H1 (cell line): Measurements from ENCODE around the gene PLGRKT. TPM values are rescaled to one million over a fixed set of nuclear protein-coding genes. Genes with fewer than 3 reads are reported as not detected.

Experiments used
- CTCF ChIA-PET: fragments of 300-600 bp; sonication (Branson Sonifier 250); formaldehyde crosslinking; loops from one replicate; lab custom pipeline; 2021; ENCODE audit not compliant: partially characterized antibody; lab: Charles Lee
- POLR2A ChIA-PET: fragments of 300-600 bp; sonication (Branson Sonifier 250); formaldehyde crosslinking; loops from one replicate; lab custom pipeline; 2021; ENCODE audit warnings: inconsistent platforms; ENCODE audit not compliant: partially characterized antibody; lab: Charles Lee
- DNase-seq, 2 experiments: peaks; one replicate each; pipeline versions ENCODE4 v3.0.0 to v3.0.0-alpha.2; 2010 to 2022; ENCODE audit warnings: low spot score in 2 of 2, low read depth in 1 of 2, mixed read lengths in 1 of 2
- FAIRE-seq: peaks from 2 replicates; lab custom pipeline; 2011; peaks lifted over from hg19 to GRCh38; lab: Jason Lieb, UNC
- H2AFZ ChIP-seq: 2 replicates; pipeline ENCODE4 v1.8.1; 2012; ENCODE audit warnings: low read length, inconsistent platforms
- H2AK5ac ChIP-seq: 2 replicates; pipeline ENCODE4 v1.6.1; 2013; ENCODE audit warnings: low read depth, low read length
- H2BK120ac ChIP-seq: replicated peaks from 2 replicates; pipeline ENCODE3; 2013; ENCODE audit warnings: low read depth, low read length, inconsistent platforms
- H2BK12ac ChIP-seq: 2 replicates; pipeline ENCODE4 v1.6.1; 2013; ENCODE audit warnings: low read depth, low read length
- H2BK15ac ChIP-seq: 2 replicates; pipeline ENCODE4 v1.6.1; 2013; ENCODE audit warnings: low read length
- H2BK20ac ChIP-seq: 2 replicates; pipeline ENCODE4 v1.6.1; 2013; ENCODE audit warnings: low read length
- H2BK5ac ChIP-seq: 2 replicates; pipeline ENCODE4 v1.6.1; 2013; ENCODE audit warnings: low read depth, low read length
- H3K14ac ChIP-seq: 2 replicates; pipeline ENCODE4 v1.6.1; 2013; ENCODE audit warnings: inconsistent platforms; ENCODE audit not compliant: insufficient read length
- H3K18ac ChIP-seq: 2 replicates; pipeline ENCODE4 v1.6.1; 2013; ENCODE audit warnings: low read length; ENCODE audit errors: extremely low read depth
- H3K23ac ChIP-seq: 2 replicates; pipeline ENCODE4 v1.6.1; 2013; ENCODE audit warnings: inconsistent platforms; ENCODE audit not compliant: insufficient read length
- H3K23me2 ChIP-seq: 2 replicates; pipeline ENCODE4 v1.6.1; 2013; ENCODE audit warnings: low read depth, low read length
- H3K27ac ChIP-seq: 2 replicates; pipeline ENCODE4 v1.6.1; 2011; ENCODE audit warnings: low read depth, low read length, inconsistent platforms
- H3K27me3 ChIP-seq, 4 experiments: replicated peaks in 1 of 4; 1 replicate in 1 of 4; 2 replicates in 3 of 4; pipeline versions ENCODE4 v1.6.1 to v1.8.1; 2011 to 2013; ENCODE audit warnings: low read length in 3 of 4, mild to moderate bottlenecking in 3 of 4, inconsistent platforms in 2 of 4, mixed read lengths in 2 of 4, moderate library complexity in 1 of 4; ENCODE audit not compliant: control insufficient read depth in 3 of 4, insufficient read depth in 3 of 4; ENCODE audit errors: extremely low read depth in 1 of 4
- H3K36me3 ChIP-seq, 4 experiments: 2 replicates each; pipeline versions ENCODE4 v1.6.1 to v1.8.1; 2011 to 2013; ENCODE audit warnings: mild to moderate bottlenecking in 4 of 4, low read length in 3 of 4, moderate library complexity in 2 of 4, control low read depth in 1 of 4, inconsistent platforms in 1 of 4; ENCODE audit not compliant: insufficient read depth in 4 of 4, control insufficient read depth in 2 of 4
- H3K4ac ChIP-seq: replicated peaks from 2 replicates; pipeline ENCODE3; 2013; ENCODE audit warnings: low read length, low read depth, mixed read lengths, inconsistent platforms; ENCODE audit not compliant: insufficient read length
- H3K4me1 ChIP-seq, 4 experiments: replicated peaks in 1 of 4; 1 replicate in 1 of 4; 2 replicates in 3 of 4; pipeline versions ENCODE4 v1.6.1 to v1.8.1; 2011 to 2013; ENCODE audit warnings: low read length in 3 of 4, inconsistent platforms in 2 of 4, mixed read lengths in 1 of 4; ENCODE audit not compliant: insufficient read depth in 4 of 4, control insufficient read depth in 3 of 4
- H3K4me2 ChIP-seq, 2 experiments: 2 replicates each; pipeline versions ENCODE4 v1.6.1 to v1.8.1; 2011 to 2013; ENCODE audit warnings: low read depth in 2 of 2, low read length in 2 of 2, control low read depth in 1 of 2, inconsistent platforms in 1 of 2, mild to moderate bottlenecking in 1 of 2; ENCODE audit not compliant: insufficient read depth in 1 of 2
- H3K4me3 ChIP-seq, 4 experiments: fragments of 200-600, 300-600 bp in 1 of 4; sonication (generic), shearing (Covaris generic), sonication (Bioruptor Twin) in 1 of 4; 2 replicates each; pipeline versions ENCODE4 v1.5.1 to v1.8.1; 2011 to 2016; ENCODE audit warnings: low read length in 4 of 4, low read depth in 3 of 4, control low read depth in 2 of 4, inconsistent platforms in 2 of 4, mild to moderate bottlenecking in 2 of 4, mixed read lengths in 1 of 4, moderate library complexity in 1 of 4; ENCODE audit not compliant: insufficient read depth in 2 of 4; ENCODE audit errors: extremely low read depth in 1 of 4
- H3K56ac ChIP-seq: replicated peaks from 2 replicates; pipeline ENCODE3; 2013; ENCODE audit warnings: low read depth, mild to moderate bottlenecking, mixed read lengths, low read length, inconsistent platforms; ENCODE audit not compliant: insufficient read length
- H3K79me1 ChIP-seq: 2 replicates; pipeline ENCODE4 v1.6.1; 2013; ENCODE audit warnings: low read depth, low read length, control low read depth
- H3K79me2 ChIP-seq, 2 experiments: 2 replicates each; pipeline versions ENCODE4 v1.6.1 to v1.8.1; 2012 to 2013; ENCODE audit warnings: low read length in 2 of 2, mild to moderate bottlenecking in 2 of 2, inconsistent platforms in 1 of 2; ENCODE audit not compliant: insufficient read depth in 2 of 2, control insufficient read depth in 1 of 2
- H3K9ac ChIP-seq, 4 experiments: replicated peaks in 1 of 4; 1 replicate in 1 of 4; 2 replicates in 3 of 4; pipeline versions ENCODE4 v1.6.1 to v1.8.1; 2011 to 2013; ENCODE audit warnings: low read depth in 3 of 4, low read length in 3 of 4, control low read depth in 2 of 4, mild to moderate bottlenecking in 2 of 4, moderate library complexity in 2 of 4, inconsistent platforms in 1 of 4; ENCODE audit errors: extremely low read depth in 1 of 4
- H3K9me3 ChIP-seq, 2 experiments: 2 replicates each; pipeline versions ENCODE4 v1.6.1 to v1.8.1; 2012 to 2013; ENCODE audit warnings: mild to moderate bottlenecking in 2 of 2, moderate library complexity in 2 of 2, control low read depth in 1 of 2, inconsistent platforms in 1 of 2, low read depth in 1 of 2, low read length in 1 of 2, mixed read lengths in 1 of 2; ENCODE audit not compliant: insufficient read depth in 2 of 2
- H4K20me1 ChIP-seq, 2 experiments: replicated peaks in 1 of 2; 2 replicates each; pipeline versions ENCODE3 to v1.8.1; 2011 to 2013; ENCODE audit warnings: inconsistent platforms in 2 of 2, low read length in 2 of 2, mild to moderate bottlenecking in 1 of 2; ENCODE audit not compliant: insufficient read depth in 2 of 2, control insufficient read depth in 1 of 2
- H4K5ac ChIP-seq: 2 replicates; pipeline ENCODE4 v1.6.1; 2013; ENCODE audit warnings: low read length, low read depth, mixed read lengths, inconsistent platforms; ENCODE audit not compliant: insufficient read length
- H4K8ac ChIP-seq: 2 replicates; pipeline ENCODE4 v1.8.0; 2013; ENCODE audit warnings: mild to moderate bottlenecking, moderate library complexity, low read length, inconsistent platforms; ENCODE audit not compliant: insufficient read depth; ENCODE audit errors: extremely low read depth
- H4K91ac ChIP-seq: replicated peaks from 2 replicates; pipeline ENCODE3; 2013; ENCODE audit warnings: low read length, mixed read lengths, inconsistent platforms; ENCODE audit not compliant: insufficient read length
- BRCA1 ChIP-seq: IDR thresholded peaks from 2 replicates; pipeline ENCODE4 v1.6.1; 2012; ENCODE audit warnings: low read depth, low read length, improper control_type of control experiment
- EZH2 ChIP-seq: fragments of 200-600 bp; sonication (generic); IDR thresholded peaks from 2 replicates; pipeline ENCODE4 v1.7.1; 2012; ENCODE audit warnings: low read depth, mild to moderate bottlenecking, moderate library complexity, low read length, inconsistent platforms; ENCODE audit not compliant: severe bottlenecking
- HDAC2 ChIP-seq, 2 experiments: fragments of 300-600 bp in 1 of 2; sonication (generic) in 1 of 2; IDR thresholded peaks; 2 replicates each; pipeline ENCODE4 v1.6.1; 2011 to 2012; ENCODE audit warnings: low read depth in 2 of 2, low read length in 2 of 2, mild to moderate bottlenecking in 2 of 2, moderate library complexity in 2 of 2, borderline replicate concordance in 1 of 2, inconsistent platforms in 1 of 2
- NANOG ChIP-seq: IDR thresholded peaks from 2 replicates; pipeline ENCODE4 v1.6.1; 2011; ENCODE audit warnings: low read length, low read depth, mild to moderate bottlenecking, inconsistent platforms; ENCODE audit not compliant: insufficient read depth, poor library complexity, severe bottlenecking
- PHF8 ChIP-seq: fragments of 200-600 bp; sonication (generic); conservative IDR thresholded peaks from 2 replicates; pipeline ENCODE4 v1.7.1; 2012; ENCODE audit warnings: low read depth, mild to moderate bottlenecking, inconsistent platforms, low read length, moderate library complexity
- POLR2A ChIP-seq, 2 experiments: IDR thresholded peaks; 1 replicate in 1 of 2; 2 replicates in 1 of 2; pipeline ENCODE4 v1.6.1; 2011; ENCODE audit warnings: low read depth in 2 of 2, low read length in 2 of 2, mild to moderate bottlenecking in 2 of 2; ENCODE audit errors: control extremely low read depth in 1 of 2
- POLR2AphosphoS5 ChIP-seq: IDR thresholded peaks from 2 replicates; pipeline ENCODE4 v1.6.1; 2011; ENCODE audit warnings: low read depth, low read length
- RBBP5 ChIP-seq: IDR thresholded peaks from 2 replicates; pipeline ENCODE4 v1.7.1; 2012; ENCODE audit warnings: low read depth, mild to moderate bottlenecking, inconsistent platforms, low read length, moderate library complexity, borderline replicate concordance
- SAP30 ChIP-seq: fragments of 300-600 bp; sonication (generic); IDR thresholded peaks from 2 replicates; pipeline ENCODE4 v1.7.1; 2012; ENCODE audit warnings: low read length, moderate library complexity, mild to moderate bottlenecking, inconsistent platforms; ENCODE audit not compliant: insufficient read depth, insufficient replicate concordance
- SIN3A ChIP-seq, 2 experiments: IDR thresholded peaks in 1 of 2; conservative IDR thresholded peaks in 1 of 2; 2 replicates each; pipeline ENCODE4 v1.6.1; 2011 to 2012; ENCODE audit warnings: low read length in 2 of 2, improper control_type of control experiment in 1 of 2, low read depth in 1 of 2, mild to moderate bottlenecking in 1 of 2
- SP2 ChIP-seq: IDR thresholded peaks from 2 replicates; pipeline ENCODE4 v1.6.1; 2012; ENCODE audit warnings: mild to moderate bottlenecking, low read length, inconsistent platforms
- TAF1 ChIP-seq: IDR thresholded peaks from 2 replicates; pipeline ENCODE4 v1.6.1; 2011; ENCODE audit warnings: mild to moderate bottlenecking, low read depth, low read length
- TEAD4 ChIP-seq: IDR thresholded peaks from 2 replicates; pipeline ENCODE4 v1.6.1; 2012; ENCODE audit warnings: low read depth, low read length, inconsistent platforms, mixed read lengths
- WGBS, 2 experiments: shearing (Covaris generic) in 1 of 2; methylation state at CpG; one replicate each; pipeline versions ENCODE4 v1.1.6 to v1.1.7; 2013 to 2015; ENCODE audit warnings: low lambda C conversion rate in 2 of 2, mixed read lengths in 2 of 2, inconsistent platforms in 1 of 2, low coverage in 1 of 2, missing lambda C conversion rate in 1 of 2; ENCODE audit not compliant: insufficient replicate concordance in 2 of 2, insufficient coverage in 1 of 2, insufficient read length in 1 of 2; ENCODE audit errors: extremely low coverage in 1 of 2, missing lambda C conversion rate in 1 of 2; 5-methylcytosine and 5-hydroxymethylcytosine counted together
- polyA plus RNA-seq, 7 experiments: library from polyadenylated mRNA; depleted of rRNA in 3 of 7; stranded (reverse) in 5 of 7; unstranded in 2 of 7; fragments of >200 nt in 5 of 7; fragments of 200-250 nt in 2 of 7; gene quantifications; 1 replicate in 5 of 7; 2 replicates in 1 of 7; 4 replicates in 1 of 7; pipeline versions ENCODE4 v1.2.1 to v1.2.3, GENCODE V29; 2011 to 2013; ENCODE audit warnings: missing spikeins in 2 of 7, mixed read lengths in 2 of 7
- total RNA-seq: library from RNA; stranded (reverse); fragmentation: NEBNext Ultra II Directional; extraction: Animal tissue kit (Norgen Biotek cat#: 25700); gene quantifications from 2 replicates; pipeline ENCODE4 v1.2.1, GENCODE V29; 2021

Gene PLGRKT
- total and polyA plus RNA-seq, 2 of the 8 experiments (the other 6 are each of a cell fraction or from before 2014, with no cell fraction given), result 5.4 to 15.7 TPM

DNA sequence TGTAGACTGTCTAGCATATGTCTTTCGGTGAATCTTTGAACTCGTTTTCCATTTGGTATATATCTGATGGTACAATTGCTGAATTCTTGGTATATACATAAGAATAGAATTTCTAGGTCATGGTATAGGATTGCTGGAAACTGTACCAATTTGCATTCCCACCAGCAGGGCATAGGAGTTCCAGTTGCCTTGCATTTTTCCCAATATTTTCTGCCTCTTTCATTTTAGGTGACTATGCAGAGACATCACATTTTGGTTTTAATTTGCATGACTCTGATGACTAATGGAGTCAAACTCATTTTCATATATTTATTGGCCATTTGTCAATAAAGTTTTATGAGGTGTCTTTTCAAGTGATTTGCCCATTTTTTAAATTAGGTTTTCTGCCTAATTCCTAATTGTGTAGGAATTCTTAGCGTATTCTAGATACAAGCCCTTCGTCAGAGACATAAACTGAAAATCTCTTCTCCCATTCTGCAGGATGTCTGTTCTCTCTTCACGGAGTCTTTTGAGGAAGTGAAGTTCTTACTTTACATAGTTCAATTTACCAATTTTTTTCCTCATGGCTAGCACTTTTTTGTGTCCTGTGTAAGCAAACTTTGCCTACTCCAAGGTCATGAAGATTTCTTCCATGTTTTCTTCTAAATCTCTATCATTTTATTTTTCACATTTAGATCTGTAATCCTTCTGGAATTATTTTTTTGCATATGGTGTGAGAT is 43.8 kb upstream of the PLGRKT start:
- Histone ChIP-seq H2AK5ac (no peak overlapping the region), H3K79me1 (no peaks in the 10 kb centered on the region), H3K23ac (no peak overlapping the region), H2BK15ac (no peak overlapping the region), H3K23me2 (no peaks in the 10 kb centered on the region; the same call in 1 of the 2 replicates), H2BK20ac (no peak overlapping the region), H3K9ac (no peak overlapping the region), H2BK12ac (no peak overlapping the region), H3K18ac (no peak overlapping the region), H2BK5ac (no peak overlapping the region), H3K4me1 (no peaks in the 10 kb centered on the region), H2BK120ac (no peak overlapping the region), H3K36me3 (no peaks in the 10 kb centered on the region), H3K4me2 (no peak overlapping the region), H3K9me3 (peaks cover 7 to 9% of the 10 kb centered on the region in 2 experiments; a peak in 1 of 4 replicates), H3K27me3 (no peaks in the 10 kb centered on the region), H3K27ac (no peak overlapping the region), H4K91ac (no peak overlapping the region), H3K4me3 (no peak overlapping the region), H4K8ac (no peak overlapping the region), H3K14ac (no peak overlapping the region), H2AFZ (no peak overlapping the region), H3K79me2 (no peaks in the 10 kb centered on the region), H3K56ac (no peak overlapping the region), H4K20me1 (no peaks in the 10 kb centered on the region), H4K5ac (no peak overlapping the region), H3K4ac (no peak overlapping the region)
- POLR2A ChIA-PET, result no interaction called here
- CTCF ChIA-PET, result interaction anchor here (1.2 to 1.5 kb wide), 3 partner anchors 34 to 89 kb away, joined by 3 to 4 read pairs (median 3); no protein-coding TSS in a partner anchor
- DNase-seq (no peak), FAIRE-seq (no peak)
- 94% methylated on average over 5 of the region's 5 CpGs; no CpG with 5 or more reads in 1 of the 2 experiments for WGBS, 2 experiments
- TF ChIP-seq BRCA1 (no peak), POLR2AphosphoS5 (no peak), SIN3A (conservative IDR thresholded peaks at IDR 0.05 in 1 of 2, IDR thresholded peaks at IDR 0.05 in 1 of 2; ENCODE audit: low read depth in 1 of 2, low read length in 2 of 2) (no peak), PHF8 (no peak), EZH2 (no peak), SP2 (no peak), TEAD4 (no peak), NANOG (no peak), HDAC2 (IDR thresholded peaks at IDR 0.05; ENCODE audit: borderline replicate concordance in 1 of 2, low read depth in 2 of 2, low read length in 2 of 2) (no peak), RBBP5 (no peak), POLR2A (IDR thresholded peaks at IDR 0.05; ENCODE audit: control extremely low read depth in 1 of 2, low read depth in 2 of 2, low read length in 2 of 2) (no peak), SAP30 (no peak), TAF1 (no peak)
